Measurements from ENCODE around the gene HMGB2. TPM values are rescaled to one million over a fixed set of nuclear protein-coding genes. Genes with fewer than 3 reads are reported as not detected.

Gene HMGB2
- total RNA-seq, 2 experiments from 2014 or later: 697 to 810 TPM

GRCh38 chr4:173319696-173320095 lies 14.5 kb downstream of the HMGB2 start:
- H3K79me2 ChIP-seq (ENCODE audit: insufficient read depth, low read depth, low read length): no peaks in the 10 kb centered on the region
- H3K36me3 ChIP-seq (ENCODE audit: insufficient read depth, low read length): peaks cover 90% of the 10 kb centered on the region
- H3K9me3 ChIP-seq (ENCODE audit: low read length): no peaks in the 10 kb centered on the region
- H3K27ac ChIP-seq (ENCODE audit: low read depth, low read length, poor library complexity, severe bottlenecking): no peak overlapping the region
- H3K4me1 ChIP-seq (ENCODE audit: insufficient read depth, low read length, poor library complexity, severe bottlenecking): peaks cover 11% of the 10 kb centered on the region
- no peaks in the 10 kb centered on the region for H4K20me1 ChIP-seq (ENCODE audit: insufficient read depth, low read length)
- ChIA-PET POLR2A (interaction anchor here (1.0 to 2.3 kb wide), 4 partner anchors 11 to 92 kb away, joined by 4 to 9 read pairs (median 5); partner anchors contain the start of gene HMGB2), CTCF (ENCODE audit: unreplicated experiment) (no interaction called here)
- BruUV-seq (replicated peaks): no TSS peak
- H3K4me2 ChIP-seq (ENCODE audit: low read length): no peak overlapping the region
- H2AFZ ChIP-seq (ENCODE audit: low read length): no peak overlapping the region
- H3K9me2 ChIP-seq (ENCODE audit: insufficient read depth, low read length): no peaks in the 10 kb centered on the region
- no peak overlapping the region for H3K4me3 ChIP-seq (ENCODE audit: low read depth, low read length, poor library complexity, severe bottlenecking)
- DNase-seq (ENCODE audit: low spot score): no peak
- TF ChIP-seq EZH2phosphoT487 (IDR thresholded peaks at IDR 0.05; ENCODE audit: borderline replicate concordance, low read depth, low read length) (no peak), CTCF (conservative IDR thresholded peaks at IDR 0.05; ENCODE audit: low read length) (no peak)
- intact Hi-C loops (cut with micrococcal nuclease; ENCODE audit: unreplicated experiment): loop anchor here (1.0 to 5.0 kb wide), 2 partner anchors 98 to 307 kb away; no protein-coding TSS in a partner anchor

- DNase-seq (ENCODE audit: low spot score): peak; percentile 62
Observed at GRCh38 chr4:173318648-173319211, 15.4 kb downstream of the HMGB2 start.

More at GRCh38 chr4:173318648-173319211, 15.4 kb downstream of the HMGB2 start:
- BruUV-seq (replicated peaks): no TSS peak
- POLR2A ChIA-PET: interaction anchor here (0.5 to 2.3 kb wide), 6 partner anchors 12 to 128 kb away, joined by 3 to 9 read pairs (median 4); partner anchors contain the start of gene HMGB2
- CTCF ChIA-PET (ENCODE audit: unreplicated experiment): interaction anchor here (0.8 to 1.2 kb wide), 4 partner anchors 53 to 102 kb away, joined by 3 to 4 read pairs (median 4); no protein-coding TSS in a partner anchor
- no peaks in the 10 kb centered on the region for H3K79me2 ChIP-seq (ENCODE audit: insufficient read depth, low read depth, low read length)
- H3K4me1 ChIP-seq (ENCODE audit: insufficient read depth, low read length, poor library complexity, severe bottlenecking): peaks cover 11% of the 10 kb centered on the region
- no peaks in the 10 kb centered on the region for H3K9me2 ChIP-seq (ENCODE audit: insufficient read depth, low read length)
- no peak overlapping the region for H2AFZ ChIP-seq (ENCODE audit: low read length)
- H3K4me2 ChIP-seq (ENCODE audit: low read length): no peak overlapping the region
- no peak overlapping the region for H3K27ac ChIP-seq (ENCODE audit: low read depth, low read length, poor library complexity, severe bottlenecking)
- H3K9me3 ChIP-seq (ENCODE audit: low read length): no peaks in the 10 kb centered on the region
- intact Hi-C loops (cut with micrococcal nuclease; ENCODE audit: unreplicated experiment): loop anchor here (1.0 to 5.0 kb wide), 3 partner anchors 99 to 306 kb away; no protein-coding TSS in a partner anchor
- H3K4me3 ChIP-seq (ENCODE audit: low read depth, low read length, poor library complexity, severe bottlenecking): no peak overlapping the region
- peaks cover 92% of the 10 kb centered on the region for H3K36me3 ChIP-seq (ENCODE audit: insufficient read depth, low read length)
- TF ChIP-seq EZH2phosphoT487 (IDR thresholded peaks at IDR 0.05; ENCODE audit: borderline replicate concordance, low read depth, low read length) (no peak), CTCF (conservative IDR thresholded peaks at IDR 0.05; ENCODE audit: low read length) (peak; percentile 72; the same call in 1 of the 2 replicates)
- H4K20me1 ChIP-seq (ENCODE audit: insufficient read depth, low read length): no peaks in the 10 kb centered on the region
